AG09319 (cell line): ENCODE results near the gene EFCAB7.

Experiments
- DNase-seq: peaks from one replicate; pipeline ENCODE4 v3.0.0-alpha.2; 2010; ENCODE audit warnings: low read depth; ENCODE audit errors: extremely low read depth
- CTCF ChIP-seq: IDR thresholded peaks from 2 replicates; pipeline ENCODE4 v1.5.1; 2011; ENCODE audit warnings: low read depth, mild to moderate bottlenecking, inconsistent platforms, low read length, moderate library complexity

The EFCAB7 gene

GRCh38 chr1:63602629-63603028 is 79.3 kb downstream of the EFCAB7 start:
- no peak for DNase-seq
- no peak for TF ChIP-seq CTCF

- no peak for TF ChIP-seq CTCF
These were observed 80.5 kb downstream of the EFCAB7 start for GRCh38 chr1:63603810-63604209.

GRCh38 chr1:63607322-63607721 is 84.0 kb downstream of the EFCAB7 start:
- DNase-seq, result no peak

More at GRCh38 chr1:63603810-63604209, 80.5 kb downstream of the EFCAB7 start:
- no peak for DNase-seq

DNA sequence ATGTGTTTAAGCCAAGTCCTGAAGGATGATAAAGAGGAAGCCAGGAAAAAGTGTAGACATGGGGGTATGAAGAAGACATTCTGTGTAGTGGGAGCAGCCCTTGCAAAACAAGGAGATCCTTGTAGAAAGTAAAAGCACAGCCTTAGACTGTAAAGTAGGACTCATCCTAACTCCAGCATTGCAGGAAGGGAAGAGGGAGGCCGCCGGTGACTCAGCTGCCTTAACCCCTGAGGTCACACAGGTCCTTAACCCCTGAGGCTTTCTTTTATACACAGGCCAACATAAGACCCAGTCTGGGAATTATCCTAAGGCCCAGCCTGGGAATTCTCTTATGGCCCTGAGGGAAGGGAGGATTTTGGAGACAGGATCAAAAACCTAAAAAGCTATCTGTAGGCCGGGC is 87.9 kb downstream of the EFCAB7 start:
- TF ChIP-seq CTCF, result no peak
- DNase-seq, result no peak

More at GRCh38 chr1:63607322-63607721, 84.0 kb downstream of the EFCAB7 start:
- TF ChIP-seq CTCF, result no peak

- peak; percentile 0; the same call in 1 of the 2 replicates for TF ChIP-seq CTCF
- DNase-seq, result no peak
These were observed 89.2 kb downstream of the EFCAB7 start for GRCh38 chr1:63612564-63612963.

GRCh38 chr1:63612971-63613370 is 89.6 kb downstream of the EFCAB7 start:
- DNase-seq, result no peak
- TF ChIP-seq CTCF, result no peak

DNA sequence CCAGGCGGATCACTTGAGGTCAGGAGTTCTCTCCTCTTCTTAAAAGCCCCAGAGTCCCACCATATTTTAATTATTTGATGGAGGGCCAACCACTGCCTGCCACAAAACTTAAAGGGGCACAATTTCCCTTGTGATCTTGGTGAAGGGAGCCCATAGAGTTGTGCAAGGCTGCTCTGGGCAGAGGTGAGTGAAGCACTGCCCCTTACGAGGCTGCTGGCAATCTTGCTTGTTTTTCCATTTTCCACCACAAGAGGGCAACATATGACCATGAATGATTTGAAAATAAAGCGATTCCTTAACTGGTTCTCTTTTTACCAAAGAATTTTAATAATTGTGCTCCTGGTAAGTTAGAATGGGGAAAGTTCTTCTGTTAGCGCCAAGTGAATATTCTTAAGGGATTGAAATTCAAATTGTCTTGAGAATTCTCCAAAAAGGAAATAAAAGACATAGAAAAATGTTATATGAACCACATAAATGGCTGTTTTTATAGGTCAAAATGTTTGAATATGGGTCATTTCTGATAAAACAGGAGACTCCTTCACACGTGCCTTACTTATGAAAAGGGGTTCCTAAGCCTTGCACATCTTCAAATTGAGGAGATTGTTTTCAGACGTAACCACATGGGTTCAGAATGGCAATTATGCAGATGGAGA is 92.6 kb downstream of the EFCAB7 start:
- peak; percentile 37 for DNase-seq
- peak; percentile 54 for TF ChIP-seq CTCF
